ENCODE data around the gene ZNF746. TPM values are rescaled to one million over a fixed set of nuclear protein-coding genes. Genes with fewer than 3 reads are reported as not detected.

Gene ZNF746
- total and polyA plus RNA-seq, 7 experiments from 2014 or later, result 7.6 to 32.0 (median 24.0) TPM

DNA sequence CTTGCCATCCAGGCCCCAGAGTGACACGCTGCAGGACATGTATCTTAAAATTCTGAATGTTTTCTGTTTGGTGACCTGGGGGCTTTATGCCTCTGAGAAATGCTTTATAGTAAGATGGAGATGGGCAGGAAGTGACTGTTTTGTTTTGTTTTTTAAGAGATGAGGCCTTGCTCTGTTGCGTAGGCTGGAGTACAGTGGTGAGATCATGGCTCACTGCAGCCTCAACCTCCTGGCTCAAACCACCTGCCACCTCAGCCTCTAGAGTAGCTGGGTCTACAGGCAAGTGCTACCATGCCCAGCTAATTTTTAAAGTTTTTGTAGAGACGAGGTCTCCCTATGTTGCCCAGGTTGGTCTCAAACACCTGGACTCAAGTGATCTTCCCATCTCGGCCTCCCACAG is 57.4 kb downstream of the ZNF746 start:
- Mint-ChIP-seq H3K4me3 (no peak overlapping the region), H3K4me1 (peaks cover 2 to 19% (median 14%) of the 10 kb centered on the region in 7 donors), H3K27me3 (no peaks in the 10 kb centered on the region), H3K27ac (peak overlapping the region in 3 of 9 donors; percentile 48 to 51 (median 49)), H3K36me3 (peaks cover 11 to 40% (median 19%) of the 10 kb centered on the region in 5 donors), H3K9me3 (no peaks in the 10 kb centered on the region)
- intact Hi-C loops (cut with micrococcal nuclease), result no loop called here
- DNase-seq (no peak), ATAC-seq (no peak)
- ChIA-PET POLR2A (no interaction called here), CTCF (interaction anchor here (0.6 kb wide), 1 partner anchor 289 kb away, joined by 3 read pairs; no protein-coding TSS in a partner anchor)
- H3K4me1 ChIP-seq (ENCODE audit: control insufficient read depth in 2 of 2, insufficient read depth in 2 of 2, low read length in 2 of 2), result peaks cover 0 to 6% of the 10 kb centered on the region in 2 donors
- no peak overlapping the region for H3K27ac ChIP-seq (ENCODE audit: low read depth, low read length)
- peaks cover 0 to 30% (median under 1%) of the 10 kb centered on the region in 3 experiments for H3K36me3 ChIP-seq (ENCODE audit: control insufficient read depth in 2 of 3, insufficient read depth in 3 of 3, low read length in 3 of 3)
- no peak overlapping the region for H3K4me3 ChIP-seq (ENCODE audit: low read length)
- H3K27me3 ChIP-seq (ENCODE audit: control insufficient read depth in 2 of 2, insufficient read depth in 2 of 2, low read length in 2 of 2), result no peaks in the 10 kb centered on the region
- no peaks in the 10 kb centered on the region for H3K9me3 ChIP-seq (ENCODE audit: control insufficient read depth in 2 of 3, low read length in 3 of 3)

DNA sequence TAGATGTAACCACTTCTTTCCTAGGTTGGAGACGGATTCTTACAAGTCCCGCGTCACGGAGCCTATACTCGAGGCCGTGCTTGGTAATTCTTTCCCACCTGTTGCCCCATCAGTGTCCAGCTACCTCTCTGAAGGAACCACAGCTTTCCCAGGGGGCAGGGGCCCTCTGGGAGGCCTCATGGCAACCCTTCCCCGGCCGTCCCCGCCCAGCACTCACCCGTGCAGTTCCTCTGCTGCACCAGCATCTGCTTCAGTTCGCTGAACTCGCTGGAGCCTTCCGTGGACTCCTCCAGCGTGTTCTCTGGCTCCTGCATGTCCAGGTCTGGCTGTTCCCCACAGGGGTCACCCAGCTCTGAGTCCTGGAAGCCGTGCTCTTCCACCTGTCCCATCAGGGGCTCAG is 61.3 kb downstream of the ZNF746 start:
- no peak overlapping the region for H3K4me3 ChIP-seq (ENCODE audit: low read length)
- no peak overlapping the region for H3K4me3 Mint-ChIP-seq
- peaks cover 2 to 19% (median 14%) of the 10 kb centered on the region in 7 donors for H3K4me1 Mint-ChIP-seq
- H3K4me1 ChIP-seq (ENCODE audit: control insufficient read depth in 2 of 2, insufficient read depth in 2 of 2, low read length in 2 of 2), result peaks cover 0 to 6% of the 10 kb centered on the region in 2 donors
- ATAC-seq (no peak), DNase-seq (no peak)
- no peaks in the 10 kb centered on the region for H3K9me3 ChIP-seq (ENCODE audit: control insufficient read depth in 2 of 3, low read length in 3 of 3)
- H3K9me3 Mint-ChIP-seq, result peaks cover 0 to 2% (median 0%) of the 10 kb centered on the region in 11 donors
- H3K27ac Mint-ChIP-seq, result no peak overlapping the region
- H3K27me3 Mint-ChIP-seq, result no peaks in the 10 kb centered on the region
- ChIA-PET POLR2A (no interaction called here), CTCF (no interaction called here)
- H3K36me3 ChIP-seq (ENCODE audit: control insufficient read depth in 2 of 3, insufficient read depth in 3 of 3, low read length in 3 of 3), result peaks cover 0 to 51% (median 0%) of the 10 kb centered on the region in 3 experiments
- no peaks in the 10 kb centered on the region for H3K27me3 ChIP-seq (ENCODE audit: control insufficient read depth in 2 of 2, insufficient read depth in 2 of 2, low read length in 2 of 2)
- no peak overlapping the region for H3K27ac ChIP-seq (ENCODE audit: low read depth, low read length)
- intact Hi-C loops (cut with micrococcal nuclease), result no loop called here
- H3K36me3 Mint-ChIP-seq, result peaks cover 6 to 58% (median 27%) of the 10 kb centered on the region in 5 donors

DNA sequence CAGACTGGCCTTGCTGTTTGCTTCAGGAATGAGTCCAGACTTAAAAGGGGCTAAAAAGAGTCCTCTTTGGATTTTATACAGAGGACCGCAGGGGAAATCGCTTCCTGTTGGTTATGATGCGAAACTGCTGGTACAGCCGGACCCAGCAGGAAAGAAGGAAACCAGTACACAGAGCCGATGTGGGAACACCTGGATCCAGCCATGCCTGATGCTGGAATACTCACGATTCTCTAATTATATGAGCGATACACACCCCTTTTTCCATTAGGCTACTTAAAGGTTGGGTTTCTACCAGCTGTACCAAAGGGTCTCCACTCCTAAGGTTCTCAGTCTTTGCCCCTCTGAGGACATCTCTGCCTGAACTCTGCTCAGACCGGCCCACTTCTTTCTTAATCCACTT is 64.5 kb downstream of the ZNF746 start:
- Histone ChIP-seq H3K4me3 (ENCODE audit: low read length) (no peak overlapping the region), H3K27ac (ENCODE audit: low read depth, low read length) (no peak overlapping the region), H3K27me3 (ENCODE audit: control insufficient read depth in 2 of 2, insufficient read depth in 2 of 2, low read length in 2 of 2) (no peaks in the 10 kb centered on the region), H3K4me1 (ENCODE audit: control insufficient read depth in 2 of 2, insufficient read depth in 2 of 2, low read length in 2 of 2) (no peaks in the 10 kb centered on the region), H3K36me3 (ENCODE audit: control insufficient read depth in 2 of 3, insufficient read depth in 3 of 3, low read length in 3 of 3) (peaks cover 0 to 61% (median 0%) of the 10 kb centered on the region in 3 experiments), H3K9me3 (ENCODE audit: control insufficient read depth in 2 of 3, low read length in 3 of 3) (no peaks in the 10 kb centered on the region)
- Mint-ChIP-seq H3K9me3 (peaks cover 0 to 2% (median 0%) of the 10 kb centered on the region in 11 donors), H3K4me3 (no peak overlapping the region), H3K4me1 (peaks cover 0 to 13% (median 2%) of the 10 kb centered on the region in 7 donors), H3K36me3 (peaks cover 6 to 61% (median 35%) of the 10 kb centered on the region in 5 donors), H3K27ac (peak overlapping the region in 1 of 9 donors; percentile 6), H3K27me3 (no peaks in the 10 kb centered on the region)
- CTCF ChIA-PET, result no interaction called here
- no peak for ATAC-seq
- POLR2A ChIA-PET, result no interaction called here
- intact Hi-C loops (cut with micrococcal nuclease), result no loop called here
- DNase-seq, result no peak

DNA sequence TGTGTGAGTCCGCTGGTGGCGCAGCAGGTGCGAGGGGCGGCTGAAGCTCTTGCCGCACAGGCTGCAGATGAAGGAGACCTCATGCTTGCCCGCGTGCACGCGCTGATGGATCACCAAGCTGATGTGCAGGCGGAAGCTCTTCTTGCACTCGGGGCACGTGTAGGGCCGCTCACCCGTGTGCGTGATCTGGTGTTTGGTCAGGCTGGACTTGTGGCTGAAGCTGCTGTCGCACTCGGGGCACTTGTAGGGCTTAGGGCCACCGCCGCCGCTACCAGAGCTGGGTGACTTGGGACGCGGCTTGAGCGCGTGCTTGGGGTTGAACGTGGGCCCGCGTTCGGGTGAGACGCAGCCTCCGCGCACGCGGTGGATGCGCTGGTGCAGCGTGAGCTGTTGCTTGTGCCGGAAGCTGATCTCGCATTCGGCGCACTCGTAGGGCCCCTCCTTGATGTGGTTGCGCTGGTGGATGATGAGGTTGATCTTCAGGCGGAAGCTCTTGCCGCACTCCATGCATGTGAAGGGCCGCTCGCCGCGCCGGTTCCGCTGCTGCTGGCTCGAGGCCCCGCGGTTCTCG is 65.4 kb downstream of the ZNF746 start:
- H3K36me3 ChIP-seq (ENCODE audit: control insufficient read depth in 2 of 3, insufficient read depth in 3 of 3, low read length in 3 of 3), result peaks cover 0 to 60% (median 0%) of the 10 kb centered on the region in 3 experiments
- Mint-ChIP-seq H3K27ac (no peak overlapping the region), H3K4me3 (no peak overlapping the region), H3K27me3 (no peaks in the 10 kb centered on the region), H3K4me1 (peaks cover 0 to 13% (median 2%) of the 10 kb centered on the region in 7 donors), H3K36me3 (peaks cover 6 to 58% (median 31%) of the 10 kb centered on the region in 5 donors), H3K9me3 (peaks cover 0 to 2% (median 0%) of the 10 kb centered on the region in 11 donors)
- DNase-seq (no peak), ATAC-seq (no peak)
- intact Hi-C loops (cut with micrococcal nuclease), result no loop called here
- ChIA-PET CTCF (no interaction called here), POLR2A (no interaction called here)
- H3K27me3 ChIP-seq (ENCODE audit: control insufficient read depth in 2 of 2, insufficient read depth in 2 of 2, low read length in 2 of 2), result no peaks in the 10 kb centered on the region
- H3K4me1 ChIP-seq (ENCODE audit: control insufficient read depth in 2 of 2, insufficient read depth in 2 of 2, low read length in 2 of 2), result no peaks in the 10 kb centered on the region
- H3K27ac ChIP-seq (ENCODE audit: low read depth, low read length), result no peak overlapping the region
- no peak overlapping the region for H3K4me3 ChIP-seq (ENCODE audit: low read length)
- no peaks in the 10 kb centered on the region for H3K9me3 ChIP-seq (ENCODE audit: control insufficient read depth in 2 of 3, low read length in 3 of 3)

- H3K9me3 Mint-ChIP-seq, result peaks cover 0 to 2% (median 0%) of the 10 kb centered on the region in 11 donors
- no peaks in the 10 kb centered on the region for H3K4me1 ChIP-seq (ENCODE audit: control insufficient read depth in 2 of 2, insufficient read depth in 2 of 2, low read length in 2 of 2)
- ATAC-seq (no peak), DNase-seq (no peak)
- H3K36me3 Mint-ChIP-seq, result peaks cover 6 to 56% (median 31%) of the 10 kb centered on the region in 5 donors
- intact Hi-C loops (cut with micrococcal nuclease), result no loop called here
- H3K27me3 ChIP-seq (ENCODE audit: control insufficient read depth in 2 of 2, insufficient read depth in 2 of 2, low read length in 2 of 2), result no peaks in the 10 kb centered on the region
- no peaks in the 10 kb centered on the region for H3K27me3 Mint-ChIP-seq
- peaks cover 0 to 13% (median 2%) of the 10 kb centered on the region in 7 donors for H3K4me1 Mint-ChIP-seq
- H3K27ac ChIP-seq (ENCODE audit: low read depth, low read length), result no peak overlapping the region
- ChIA-PET CTCF (no interaction called here), POLR2A (no interaction called here)
- no peaks in the 10 kb centered on the region for H3K9me3 ChIP-seq (ENCODE audit: control insufficient read depth in 2 of 3, low read length in 3 of 3)
- no peak overlapping the region for H3K27ac Mint-ChIP-seq
- H3K36me3 ChIP-seq (ENCODE audit: control insufficient read depth in 2 of 3, insufficient read depth in 3 of 3, low read length in 3 of 3), result peaks cover 0 to 55% (median 0%) of the 10 kb centered on the region in 3 experiments
- no peak overlapping the region for H3K4me3 Mint-ChIP-seq
- no peak overlapping the region for H3K4me3 ChIP-seq (ENCODE audit: low read length)
Observed at GRCh38 chr7:149431486-149432120, 66.0 kb downstream of the ZNF746 start.

DNA sequence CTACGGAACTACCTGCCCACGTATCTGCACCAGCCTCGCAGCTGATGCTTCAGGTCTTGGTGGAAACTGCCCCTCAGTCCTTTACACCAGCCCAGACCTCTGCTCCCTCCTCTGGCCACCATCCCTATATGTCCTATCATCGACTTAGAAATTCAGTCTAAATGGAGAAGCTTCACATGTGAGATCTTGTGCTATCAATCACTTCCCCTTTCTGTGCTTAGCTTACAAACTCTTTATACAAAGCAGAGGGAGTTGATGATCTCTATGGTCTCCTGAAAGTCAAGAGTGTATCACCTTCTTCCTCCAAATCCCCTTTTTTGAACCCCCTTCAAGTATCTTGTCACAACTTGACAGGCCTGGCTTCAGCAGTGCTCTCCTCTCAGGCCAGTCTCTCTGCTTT is 67.4 kb downstream of the ZNF746 start:
- no peak overlapping the region for H3K27ac ChIP-seq (ENCODE audit: low read depth, low read length)
- Mint-ChIP-seq H3K27ac (peak overlapping the region in 1 of 9 donors; percentile 4), H3K9me3 (peaks cover 0 to 2% (median 0%) of the 10 kb centered on the region in 11 donors), H3K4me3 (no peak overlapping the region), H3K36me3 (peaks cover 6 to 45% (median 26%) of the 10 kb centered on the region in 5 donors), H3K4me1 (peaks cover 0 to 13% (median 2%) of the 10 kb centered on the region in 7 donors), H3K27me3 (no peaks in the 10 kb centered on the region)
- ChIA-PET CTCF (interaction anchor here (1.1 kb wide), 1 partner anchor 366 kb away, joined by 4 read pairs; no protein-coding TSS in a partner anchor), POLR2A (interaction anchor here (0.9 kb wide), 1 partner anchor 608 kb away, joined by 6 read pairs; no protein-coding TSS in a partner anchor)
- DNase-seq (no peak), ATAC-seq (no peak)
- intact Hi-C loops (cut with micrococcal nuclease), result no loop called here
- H3K27me3 ChIP-seq (ENCODE audit: control insufficient read depth in 2 of 2, insufficient read depth in 2 of 2, low read length in 2 of 2), result no peaks in the 10 kb centered on the region
- no peaks in the 10 kb centered on the region for H3K4me1 ChIP-seq (ENCODE audit: control insufficient read depth in 2 of 2, insufficient read depth in 2 of 2, low read length in 2 of 2)
- H3K9me3 ChIP-seq (ENCODE audit: control insufficient read depth in 2 of 3, low read length in 3 of 3), result no peaks in the 10 kb centered on the region
- H3K36me3 ChIP-seq (ENCODE audit: control insufficient read depth in 2 of 3, insufficient read depth in 3 of 3, low read length in 3 of 3), result peaks cover 0 to 44% (median 0%) of the 10 kb centered on the region in 3 experiments
- no peak overlapping the region for H3K4me3 ChIP-seq (ENCODE audit: low read length)
